Measurements from ENCODE around the gene NR0B2.
"Not testable (repeated sequence)": the region's sequence is repeated elsewhere in the genome, so short reads cannot be mapped to it uniquely, and the experiment has no call there.

The NR0B2 gene

GRCh38 chr1:26887125-26887524 is 26.6 kb downstream of the NR0B2 start:
- no peak for DNase-seq

- DNase-seq, result no peak
These were observed 30.9 kb downstream of the NR0B2 start for GRCh38 chr1:26882696-26883463.

- DNase-seq, result not testable (repeated sequence)
These were observed 32.2 kb downstream of the NR0B2 start for GRCh38 chr1:26881611-26882010.

- DNase-seq, result no peak
These were observed 34.0 kb downstream of the NR0B2 start for GRCh38 chr1:26879793-26880192.

GRCh38 chr1:26877326-26877725 is 36.4 kb downstream of the NR0B2 start:
- no peak for DNase-seq

GRCh38 chr1:26874896-26875295 is 38.9 kb downstream of the NR0B2 start:
- no peak for DNase-seq

GRCh38 chr1:26873097-26873496 is 40.7 kb downstream of the NR0B2 start:
- not testable (repeated sequence) for DNase-seq

GRCh38 chr1:26864610-26865480 is 48.9 kb downstream of the NR0B2 start:
- DNase-seq, result peak; percentile 92

- no peak for DNase-seq
These were observed 50.1 kb downstream of the NR0B2 start for GRCh38 chr1:26863685-26864077.

GRCh38 chr1:26862781-26863684 is 50.7 kb downstream of the NR0B2 start, which contains the start of gene SFN:
Gene SFN, plus strand, starts transcription at chr1:26863149. Its CDS starts 64 bp downstream, at chr1:26863213.
- peak; percentile 47 for DNase-seq

- DNase-seq, result no peak
These were observed 51.8 kb downstream of the NR0B2 start for GRCh38 chr1:26861889-26862378.
